Stimulated activated CD4-positive, alpha-beta T cell treated with anti-CD3 and anti-CD28 coated beads, Interleukin-4, amount 100 ng/mL, for 4 hours (primary cell): ENCODE data around the gene CDH22.

ENCODE experiments used
- DNase-seq, 2 experiments: peaks; one replicate each; pipeline ENCODE4 v3.0.0-alpha.2; 2020

CDH22 gene

GRCh38 chr20:46133886-46134654, 174.2 kb downstream of the CDH22 start:
- DNase-seq: no peak

- DNase-seq: peak; percentile 36 to 53
These were observed 175.6 kb downstream of the CDH22 start for GRCh38 chr20:46132705-46133120.

- no peak for DNase-seq
These were observed 176.9 kb downstream of the CDH22 start for GRCh38 chr20:46131396-46131795.

- no peak for DNase-seq
These were observed 177.8 kb downstream of the CDH22 start for GRCh38 chr20:46130534-46130933.

GRCh38 chr20:46129955-46130481, 178.3 kb downstream of the CDH22 start:
- no peak for DNase-seq

- no peak for DNase-seq
These were observed 179.8 kb downstream of the CDH22 start for GRCh38 chr20:46128310-46129151.

- DNase-seq: no peak
These were observed 180.8 kb downstream of the CDH22 start for GRCh38 chr20:46127396-46128010.

- DNase-seq: no peak
These were observed 181.8 kb downstream of the CDH22 start for GRCh38 chr20:46126440-46127056.
